Left ventricle myocardium inferior (tissue), 1 donor: ENCODE data around the gene DYRK2. TPM values are rescaled to one million over a fixed set of nuclear protein-coding genes. Genes with fewer than 3 reads are reported as not detected.
A peak's percentile ranks its signal among the peaks of the same experiment; 100 is the strongest.

ENCODE experiments used
- DNase-seq: peaks from one replicate; pipeline ENCODE4 v3.0.0-alpha.2; 2020
- H3K27ac ChIP-seq: fragments of 200-600 bp; replicated peaks from 2 replicates; pipeline ENCODE4 v1.8.0; 2021
- H3K27me3 ChIP-seq: fragments of 200-600 bp; 2 replicates; pipeline ENCODE4 v1.8.0; 2021; ENCODE audit warnings: low read depth
- H3K36me3 ChIP-seq: fragments of 200-600 bp; 2 replicates; pipeline ENCODE4 v1.8.0; 2021
- H3K4me1 ChIP-seq: fragments of 200-600 bp; 2 replicates; pipeline ENCODE4 v1.8.0; 2021
- H3K4me3 ChIP-seq: fragments of 200-600 bp; 2 replicates; pipeline ENCODE4 v1.8.0; 2021; ENCODE audit warnings: mild to moderate bottlenecking, moderate library complexity
- H3K9me3 ChIP-seq: fragments of 200-600 bp; replicated peaks from 2 replicates; pipeline ENCODE4 v1.8.0; 2021
- CTCF ChIP-seq: fragments of 200-600 bp; IDR thresholded peaks from 2 replicates; pipeline ENCODE4 v1.8.0; 2021; ENCODE audit warnings: antibody characterized with exemption, mild to moderate bottlenecking, borderline replicate concordance
- intact Hi-C: fragments of 100-400 bp; cut with micrococcal nuclease; formaldehyde crosslinking; loops from one replicate; pipeline ENCODE4 v1.11.0; 2022
- total RNA-seq: library from RNA; stranded (reverse); fragmentation: NEBNext Ultra II Directional; extraction: Animal tissue kit (Norgen Biotek cat#: 25700); gene quantifications from one replicate; pipeline ENCODE4 v1.2.1, GENCODE V29; 2021
- donor health status: DM: no; HTN: yes; CAD: no; lungs with severe emphysema.

The DYRK2 gene
- total RNA-seq, 1 donor from 2014 or later: 42.6 TPM

- H3K4me3 ChIP-seq: no peak overlapping the region
- H3K27ac ChIP-seq: no peak overlapping the region
- intact Hi-C loops: no loop called here
- H3K9me3 ChIP-seq: no peaks in the 10 kb centered on the region
- H3K27me3 ChIP-seq: no peaks in the 10 kb centered on the region
- H3K36me3 ChIP-seq: no peaks in the 10 kb centered on the region
- H3K4me1 ChIP-seq: peaks cover 21% of the 10 kb centered on the region
- no peak for TF ChIP-seq CTCF
- no peak for DNase-seq
Observed at GRCh38 chr12:67697443-67697842, 48.9 kb downstream of the DYRK2 start.

GRCh38 chr12:67697967-67698366 lies 49.4 kb downstream of the DYRK2 start:
- H3K27me3 ChIP-seq: no peaks in the 10 kb centered on the region
- no peak for DNase-seq
- TF ChIP-seq CTCF: no peak
- no peaks in the 10 kb centered on the region for H3K9me3 ChIP-seq
- peaks cover 21% of the 10 kb centered on the region for H3K4me1 ChIP-seq
- H3K4me3 ChIP-seq: no peak overlapping the region
- no peak overlapping the region for H3K27ac ChIP-seq
- intact Hi-C loops: no loop called here
- no peaks in the 10 kb centered on the region for H3K36me3 ChIP-seq

- peak overlapping the region; percentile 36 for H3K27ac ChIP-seq
- TF ChIP-seq CTCF: no peak
- no peaks in the 10 kb centered on the region for H3K9me3 ChIP-seq
- H3K36me3 ChIP-seq: no peaks in the 10 kb centered on the region
- intact Hi-C loops: no loop called here
- H3K4me1 ChIP-seq: peaks cover 21% of the 10 kb centered on the region
- no peak for DNase-seq
- H3K4me3 ChIP-seq: peak overlapping the region; percentile 47
- no peaks in the 10 kb centered on the region for H3K27me3 ChIP-seq
Observed at GRCh38 chr12:67698672-67699581, 50.4 kb downstream of the DYRK2 start.

- TF ChIP-seq CTCF: no peak
- H3K27ac ChIP-seq: no peak overlapping the region
- DNase-seq: no peak
- H3K27me3 ChIP-seq: no peaks in the 10 kb centered on the region
- H3K4me3 ChIP-seq: no peak overlapping the region
- H3K36me3 ChIP-seq: no peaks in the 10 kb centered on the region
- intact Hi-C loops: no loop called here
- H3K9me3 ChIP-seq: no peaks in the 10 kb centered on the region
- H3K4me1 ChIP-seq: peaks cover 26% of the 10 kb centered on the region
Observed at GRCh38 chr12:67701121-67701520, 52.6 kb downstream of the DYRK2 start.

- intact Hi-C loops: no loop called here
- Histone ChIP-seq H3K4me1 (peaks cover 30% of the 10 kb centered on the region), H3K27me3 (no peaks in the 10 kb centered on the region), H3K27ac (no peak overlapping the region), H3K36me3 (no peaks in the 10 kb centered on the region), H3K9me3 (no peaks in the 10 kb centered on the region), H3K4me3 (no peak overlapping the region)
- no peak for TF ChIP-seq CTCF
- DNase-seq: no peak
Observed at GRCh38 chr12:67702136-67702535, 53.6 kb downstream of the DYRK2 start.
